ENCODE data around the gene RALB.

Gene RALB

DNA sequence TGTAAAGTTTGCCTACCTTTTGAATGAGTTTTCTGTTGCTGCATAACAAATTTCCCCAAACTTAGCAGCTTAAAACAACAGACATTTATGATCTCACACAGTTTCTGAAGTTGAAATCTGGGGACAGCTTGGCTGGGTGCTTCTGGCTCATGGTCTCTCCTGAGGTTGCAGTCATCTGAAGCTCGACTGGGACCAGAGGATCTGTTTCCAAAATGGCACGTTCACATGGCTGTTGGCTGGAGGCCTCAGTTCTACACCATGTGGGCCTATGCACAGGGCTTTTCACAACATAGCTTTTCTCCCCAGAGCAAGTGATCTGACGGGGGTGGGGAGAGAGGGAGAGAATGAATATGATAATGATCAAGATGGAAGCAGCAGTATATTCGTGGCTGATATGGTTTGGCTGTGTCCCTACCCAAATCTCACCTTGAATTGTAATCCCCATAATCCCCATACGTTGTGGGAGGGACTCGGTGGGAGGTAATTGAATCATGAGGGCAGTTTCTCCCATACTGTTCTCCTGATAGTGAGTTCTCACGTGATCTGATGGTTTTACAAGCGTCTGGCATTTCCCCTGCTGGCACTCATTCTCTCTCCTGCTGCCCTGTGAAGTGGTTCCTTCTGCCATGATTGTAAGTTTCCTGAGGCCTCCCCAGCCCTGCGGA lies 3.5 kb downstream of the RALB start:
- TF ChIP-seq CREB1 (IDR thresholded peaks at IDR 0.05; ENCODE audit: low read depth): no peak
- TF ChIP-seq, protein P1, sequence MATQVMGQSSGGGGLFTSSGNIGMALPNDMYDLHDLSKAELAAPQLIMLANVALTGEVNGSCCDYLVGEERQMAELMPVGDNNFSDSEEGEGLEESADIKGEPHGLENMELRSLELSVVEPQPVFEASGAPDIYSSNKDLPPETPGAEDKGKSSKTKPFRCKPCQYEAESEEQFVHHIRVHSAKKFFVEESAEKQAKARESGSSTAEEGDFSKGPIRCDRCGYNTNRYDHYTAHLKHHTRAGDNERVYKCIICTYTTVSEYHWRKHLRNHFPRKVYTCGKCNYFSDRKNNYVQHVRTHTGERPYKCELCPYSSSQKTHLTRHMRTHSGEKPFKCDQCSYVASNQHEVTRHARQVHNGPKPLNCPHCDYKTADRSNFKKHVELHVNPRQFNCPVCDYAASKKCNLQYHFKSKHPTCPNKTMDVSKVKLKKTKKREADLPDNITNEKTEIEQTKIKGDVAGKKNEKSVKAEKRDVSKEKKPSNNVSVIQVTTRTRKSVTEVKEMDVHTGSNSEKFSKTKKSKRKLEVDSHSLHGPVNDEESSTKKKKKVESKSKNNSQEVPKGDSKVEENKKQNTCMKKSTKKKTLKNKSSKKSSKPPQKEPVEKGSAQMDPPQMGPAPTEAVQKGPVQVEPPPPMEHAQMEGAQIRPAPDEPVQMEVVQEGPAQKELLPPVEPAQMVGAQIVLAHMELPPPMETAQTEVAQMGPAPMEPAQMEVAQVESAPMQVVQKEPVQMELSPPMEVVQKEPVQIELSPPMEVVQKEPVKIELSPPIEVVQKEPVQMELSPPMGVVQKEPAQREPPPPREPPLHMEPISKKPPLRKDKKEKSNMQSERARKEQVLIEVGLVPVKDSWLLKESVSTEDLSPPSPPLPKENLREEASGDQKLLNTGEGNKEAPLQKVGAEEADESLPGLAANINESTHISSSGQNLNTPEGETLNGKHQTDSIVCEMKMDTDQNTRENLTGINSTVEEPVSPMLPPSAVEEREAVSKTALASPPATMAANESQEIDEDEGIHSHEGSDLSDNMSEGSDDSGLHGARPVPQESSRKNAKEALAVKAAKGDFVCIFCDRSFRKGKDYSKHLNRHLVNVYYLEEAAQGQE (IDR thresholded peaks at IDR 0.05; ENCODE audit: low read depth): no peak
- TF ChIP-seq YY1 (IDR thresholded peaks at IDR 0.05; ENCODE audit: low read depth): no peak
- TF ChIP-seq, protein P2, sequence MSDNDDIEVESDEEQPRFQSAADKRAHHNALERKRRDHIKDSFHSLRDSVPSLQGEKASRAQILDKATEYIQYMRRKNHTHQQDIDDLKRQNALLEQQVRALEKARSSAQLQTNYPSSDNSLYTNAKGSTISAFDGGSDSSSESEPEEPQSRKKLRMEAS (IDR thresholded peaks at IDR 0.05): no peak
- no peak for TF ChIP-seq TAF1 (IDR thresholded peaks at IDR 0.05; ENCODE audit: low read depth)
- TF ChIP-seq ZBTB7A (IDR thresholded peaks at IDR 0.05; ENCODE audit: low read depth): no peak

DNA sequence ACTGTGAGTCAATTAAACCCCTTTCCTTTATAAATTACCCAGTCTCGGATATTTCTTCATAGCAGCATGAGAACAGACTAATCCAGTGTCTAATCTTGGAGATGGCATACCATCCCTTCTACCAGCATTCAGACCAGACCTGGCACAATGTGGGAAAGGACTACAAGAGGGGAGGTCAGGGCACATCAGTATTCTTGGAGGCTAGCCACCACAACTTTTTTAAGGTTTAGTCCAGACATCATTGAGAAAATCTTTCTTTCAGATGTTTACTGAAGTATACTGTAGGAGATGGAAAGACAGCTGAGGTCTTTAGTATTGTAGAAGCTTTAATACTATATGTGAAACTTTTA lies 4.0 kb downstream of the RALB start:
- TF ChIP-seq ZBTB7A (IDR thresholded peaks at IDR 0.05; ENCODE audit: low read depth) (no peak), NFIC (IDR thresholded peaks at IDR 0.05) (no peak), YY1 (IDR thresholded peaks at IDR 0.05; ENCODE audit: low read depth) (no peak), RAD21 (IDR thresholded peaks at IDR 0.05; ENCODE audit: low read depth) (no peak), EP300 (IDR thresholded peaks at IDR 0.05; ENCODE audit: borderline replicate concordance) (no peak), FOXM1 (IDR thresholded peaks at IDR 0.05; ENCODE audit: borderline replicate concordance, low read depth) (no peak), EGR1 (IDR thresholded peaks at IDR 0.05) (no peak), TAF1 (IDR thresholded peaks at IDR 0.05; ENCODE audit: low read depth) (no peak), TEAD4 (IDR thresholded peaks at IDR 0.05) (no peak), CREB1 (IDR thresholded peaks at IDR 0.05; ENCODE audit: low read depth) (no peak), TCF12 (IDR thresholded peaks at IDR 0.05; ENCODE audit: low read depth) (no peak), CEBPB (IDR thresholded peaks at IDR 0.05) (no peak)
- TF ChIP-seq, protein P2 (IDR thresholded peaks at IDR 0.05): no peak
- TF ChIP-seq, protein P1 (IDR thresholded peaks at IDR 0.05; ENCODE audit: low read depth): no peak
- TF ChIP-seq, protein P3, sequence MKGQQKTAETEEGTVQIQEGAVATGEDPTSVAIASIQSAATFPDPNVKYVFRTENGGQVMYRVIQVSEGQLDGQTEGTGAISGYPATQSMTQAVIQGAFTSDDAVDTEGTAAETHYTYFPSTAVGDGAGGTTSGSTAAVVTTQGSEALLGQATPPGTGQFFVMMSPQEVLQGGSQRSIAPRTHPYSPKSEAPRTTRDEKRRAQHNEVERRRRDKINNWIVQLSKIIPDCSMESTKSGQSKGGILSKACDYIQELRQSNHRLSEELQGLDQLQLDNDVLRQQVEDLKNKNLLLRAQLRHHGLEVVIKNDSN (IDR thresholded peaks at IDR 0.05): no peak

DNA sequence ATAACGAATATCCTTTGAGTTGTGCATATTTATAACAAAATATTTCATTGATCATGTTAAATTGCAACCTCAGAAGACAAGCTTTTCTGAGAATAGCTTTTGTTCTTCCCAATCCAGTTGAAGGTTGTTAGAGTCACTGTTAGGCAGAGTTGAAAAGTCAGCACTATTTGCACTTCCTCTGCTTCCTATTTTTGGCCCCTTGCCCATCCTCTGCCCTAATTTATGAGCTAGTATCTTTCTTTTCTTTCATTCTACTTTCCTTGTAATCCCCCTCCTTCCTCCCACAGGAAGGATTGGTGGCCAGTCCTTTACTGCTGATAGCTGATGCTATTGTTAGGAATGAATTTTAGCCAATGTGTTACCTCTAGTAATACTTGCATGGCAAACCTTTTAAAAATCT lies 4.9 kb downstream of the RALB start:
- TF ChIP-seq, protein P3 (IDR thresholded peaks at IDR 0.05): no peak
- TF ChIP-seq CEBPB (IDR thresholded peaks at IDR 0.05): no peak
- no peak for TF ChIP-seq TEAD4 (IDR thresholded peaks at IDR 0.05)
- TF ChIP-seq ZBTB7A (IDR thresholded peaks at IDR 0.05; ENCODE audit: low read depth): no peak
- no peak for TF ChIP-seq TCF12 (IDR thresholded peaks at IDR 0.05; ENCODE audit: low read depth)
- no peak for TF ChIP-seq EP300 (IDR thresholded peaks at IDR 0.05; ENCODE audit: borderline replicate concordance)
- TF ChIP-seq, protein P1 (IDR thresholded peaks at IDR 0.05; ENCODE audit: low read depth): no peak
- no peak for TF ChIP-seq EGR1 (IDR thresholded peaks at IDR 0.05)
- TF ChIP-seq, protein P2 (IDR thresholded peaks at IDR 0.05): no peak
- TF ChIP-seq FOXM1 (IDR thresholded peaks at IDR 0.05; ENCODE audit: borderline replicate concordance, low read depth): no peak
- TF ChIP-seq NFIC (IDR thresholded peaks at IDR 0.05): no peak
- TF ChIP-seq RAD21 (IDR thresholded peaks at IDR 0.05; ENCODE audit: low read depth): no peak
- no peak for TF ChIP-seq YY1 (IDR thresholded peaks at IDR 0.05; ENCODE audit: low read depth)
- no peak for TF ChIP-seq CREB1 (IDR thresholded peaks at IDR 0.05; ENCODE audit: low read depth)
- no peak for TF ChIP-seq TAF1 (IDR thresholded peaks at IDR 0.05; ENCODE audit: low read depth)

DNA sequence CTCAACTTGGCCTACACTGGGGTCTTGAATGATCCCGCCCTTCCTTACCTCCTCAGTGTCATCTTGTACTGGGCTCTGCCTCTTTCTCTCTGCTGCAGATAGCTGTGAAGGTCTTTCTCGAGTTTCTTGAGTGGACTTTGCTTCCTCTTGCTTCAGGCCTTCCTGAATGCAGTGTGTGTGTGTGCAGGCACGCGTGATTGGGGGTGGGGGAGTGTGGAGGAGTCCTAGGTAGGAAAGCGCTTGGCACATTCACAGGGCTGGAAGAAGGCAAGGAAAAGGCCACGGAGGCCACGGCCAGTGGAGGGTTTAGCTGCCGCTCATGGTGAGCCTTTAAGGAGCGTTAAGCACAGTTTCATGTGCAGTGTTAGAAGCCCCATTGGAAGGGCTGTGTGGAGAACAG lies 5.5 kb downstream of the RALB start:
- TF ChIP-seq FOXM1 (IDR thresholded peaks at IDR 0.05; ENCODE audit: borderline replicate concordance, low read depth): no peak
- no peak for TF ChIP-seq CEBPB (IDR thresholded peaks at IDR 0.05)
- TF ChIP-seq, protein P2 (IDR thresholded peaks at IDR 0.05): no peak
- TF ChIP-seq, protein P3 (IDR thresholded peaks at IDR 0.05): no peak
- TF ChIP-seq TEAD4 (IDR thresholded peaks at IDR 0.05): no peak
